GM18498 (cell line): ENCODE results near the gene ANKS6.
"Not testable (repeated sequence)": the region's sequence is repeated elsewhere in the genome, so short reads cannot be mapped to it uniquely, and the experiment has no call there.

Experiments used
- ATAC-seq: cut with Tn5 transposase; IDR thresholded peaks from one replicate; pipeline ENCODE4 v1.9.1; 2021; ENCODE audit warnings: mild to moderate bottlenecking, moderate library complexity; ENCODE audit not compliant: unreplicated experiment

Gene ANKS6

DNA sequence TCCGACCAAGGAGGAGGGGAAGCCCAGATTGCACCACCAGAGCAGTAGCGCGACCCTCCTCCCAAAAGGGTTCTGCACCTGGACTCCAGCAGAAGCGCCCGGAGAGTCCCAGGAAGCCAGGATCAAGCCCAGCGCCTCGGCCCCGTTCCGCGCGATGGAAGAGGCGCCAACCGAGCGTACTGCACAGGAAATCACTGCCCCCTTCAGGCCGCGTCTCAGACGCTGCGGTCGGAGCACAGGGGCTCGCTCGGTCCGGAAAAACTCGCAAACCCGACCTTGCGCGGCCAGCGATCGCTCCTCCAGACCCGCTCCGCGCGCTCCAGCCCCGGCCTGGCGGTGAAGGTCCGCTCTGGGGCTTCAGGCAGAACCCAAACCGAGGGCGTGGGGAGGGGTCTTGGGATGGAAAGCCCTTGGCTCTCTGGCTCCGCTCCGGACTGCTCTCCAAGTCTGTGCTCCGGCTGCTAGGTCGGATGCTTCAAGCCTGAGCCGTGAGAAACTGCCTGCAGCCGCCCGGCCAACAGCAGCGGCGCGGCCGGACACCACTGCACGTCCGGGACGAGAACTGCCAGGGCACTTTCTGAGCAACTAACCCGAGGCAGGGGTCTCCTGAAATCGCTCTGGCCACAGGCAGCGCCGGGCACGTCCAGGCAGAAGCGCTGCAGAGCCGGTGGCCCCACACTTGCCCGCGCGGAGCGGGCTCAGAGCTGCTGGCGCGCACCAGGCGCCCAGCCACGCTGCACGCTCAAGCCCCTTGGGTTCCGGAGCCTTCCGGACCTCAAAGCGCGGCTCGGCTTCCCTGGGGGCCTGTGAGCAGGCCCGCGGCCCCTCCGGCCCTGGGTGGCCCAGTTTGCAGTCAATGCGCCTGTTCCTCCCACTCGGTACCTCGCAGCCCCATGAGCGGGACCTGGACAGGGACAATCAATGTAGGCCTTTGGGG, 88.9 kb downstream of the ANKS6 start:
- no peak for ATAC-seq

DNA sequence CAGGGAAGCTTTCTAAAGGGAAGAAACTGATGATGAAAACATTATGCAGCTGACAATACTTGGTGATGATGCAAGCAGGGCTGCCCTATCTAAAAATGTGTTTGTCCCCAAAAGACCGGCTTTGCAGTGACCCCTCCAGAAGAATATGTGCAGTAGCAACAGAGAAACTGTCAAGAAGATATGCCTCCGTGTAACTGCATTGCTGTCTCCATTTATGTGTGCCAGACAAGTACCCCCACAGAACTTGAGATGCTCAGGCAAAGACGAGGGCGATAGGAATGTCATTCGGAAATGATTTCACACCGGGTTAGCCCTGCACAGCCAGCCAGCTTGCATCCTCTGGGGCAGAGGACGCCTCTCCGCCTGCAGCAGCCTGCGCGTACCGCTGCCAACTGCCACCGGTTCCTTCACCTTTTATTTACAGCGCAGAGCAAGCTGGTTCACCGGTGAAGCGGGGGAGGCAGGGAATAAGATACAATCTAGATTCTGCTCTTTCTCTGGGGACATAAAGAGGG, 89.6 kb downstream of the ANKS6 start:
- no peak for ATAC-seq

DNA sequence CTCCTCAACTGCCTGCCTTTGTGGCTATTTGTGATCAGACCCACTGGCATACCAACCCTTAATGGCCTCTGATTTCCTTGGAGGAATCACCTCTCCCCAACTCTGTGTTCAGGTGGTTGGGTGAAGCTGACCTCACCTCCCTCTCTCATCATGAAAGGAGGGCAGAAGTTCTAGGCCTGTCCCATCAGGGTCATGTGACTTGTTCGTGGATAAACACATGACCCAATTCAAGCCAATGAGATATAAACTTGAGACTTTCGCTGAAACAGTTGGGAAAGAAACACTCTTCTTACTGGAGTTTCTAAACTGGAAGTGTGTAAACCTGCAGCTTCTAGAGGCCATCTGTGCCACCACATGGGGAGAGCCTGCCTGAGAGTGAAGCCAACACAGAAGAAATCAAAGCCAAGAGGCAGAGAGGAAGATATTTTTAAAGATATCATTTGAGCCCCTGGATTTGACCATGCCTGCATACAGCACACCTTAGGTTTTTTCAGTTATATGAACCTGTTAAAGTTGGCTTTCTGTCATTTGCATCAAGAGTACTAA, 93.4 kb downstream of the ANKS6 start:
- ATAC-seq, result no peak

DNA sequence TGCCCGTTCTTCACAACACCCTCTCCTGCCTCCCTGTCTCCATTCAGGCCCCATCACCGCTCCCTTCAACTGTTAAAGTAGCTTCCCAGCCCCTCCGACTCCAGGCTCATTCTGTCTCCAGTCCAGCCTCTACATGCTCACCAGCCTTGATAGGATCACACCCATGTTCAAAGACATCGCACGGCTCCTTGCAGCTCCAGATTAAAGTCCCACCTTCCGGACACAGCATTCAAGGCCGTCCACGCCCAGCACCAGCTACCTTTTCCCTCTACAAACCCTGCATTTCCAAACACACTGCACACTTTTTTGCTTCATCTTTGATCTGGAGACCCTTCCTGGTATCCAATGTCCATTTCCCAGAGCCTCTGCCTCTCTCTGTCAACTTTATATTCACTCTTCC, 94.0 kb downstream of the ANKS6 start:
- no peak for ATAC-seq

DNA sequence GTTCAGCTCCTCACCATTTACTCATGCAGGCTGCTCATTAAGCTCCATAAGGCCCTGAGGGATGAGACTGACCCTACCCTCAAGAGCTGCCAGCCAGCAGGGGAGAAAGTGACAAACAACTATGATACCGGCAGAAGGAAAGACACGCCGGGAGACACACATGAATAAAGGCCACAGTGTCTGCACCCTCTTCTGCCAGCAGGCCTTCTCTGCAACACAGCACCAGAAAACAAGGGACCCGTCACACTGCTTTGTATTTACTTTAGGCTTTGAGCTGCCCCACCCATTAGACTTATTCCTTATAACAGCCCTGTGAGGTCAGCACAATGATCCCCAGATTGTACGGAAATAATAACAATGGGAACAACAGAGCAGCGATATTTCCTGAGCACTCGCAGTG, 94.8 kb downstream of the ANKS6 start:
- no peak for ATAC-seq

DNA sequence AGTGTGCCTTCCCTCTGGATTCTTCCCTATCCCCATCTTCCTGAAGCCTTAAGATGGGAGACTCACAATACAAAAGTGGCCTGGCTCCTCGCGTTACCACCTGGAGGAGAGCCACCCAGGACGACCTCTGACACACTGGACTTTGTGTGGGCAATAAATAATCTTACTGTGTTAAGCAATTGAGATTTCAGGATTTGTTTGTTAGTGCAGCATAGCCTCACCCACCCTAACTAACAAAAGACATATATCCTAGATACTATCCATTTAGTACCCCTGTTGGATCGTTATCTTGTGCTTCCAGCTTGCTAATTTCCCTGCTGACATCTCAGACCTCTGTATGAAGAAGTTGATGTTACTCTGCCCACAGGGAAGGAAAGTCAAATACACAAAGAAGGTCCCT, 95.6 kb downstream of the ANKS6 start:
- ATAC-seq, result no peak

DNA sequence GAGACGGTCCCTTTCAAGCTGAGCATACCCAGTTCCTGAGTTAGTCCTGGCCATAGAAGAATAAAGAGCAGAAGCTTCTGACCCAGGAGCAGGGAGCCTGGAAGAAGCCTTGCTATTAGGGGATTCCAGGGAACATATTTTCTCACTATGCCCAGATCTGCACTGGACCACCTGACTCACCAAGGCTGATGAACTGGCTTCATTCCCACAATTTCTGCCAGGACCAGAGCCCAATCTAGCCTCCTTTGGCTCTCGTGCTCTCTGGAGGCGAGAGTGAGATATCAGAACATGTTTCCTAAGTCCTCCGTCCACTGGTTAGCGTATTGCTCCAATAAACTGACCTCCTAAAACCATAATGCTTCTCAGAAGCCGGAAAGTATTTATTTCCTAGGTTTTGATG, 97.5 kb downstream of the ANKS6 start:
- no peak for ATAC-seq

DNA sequence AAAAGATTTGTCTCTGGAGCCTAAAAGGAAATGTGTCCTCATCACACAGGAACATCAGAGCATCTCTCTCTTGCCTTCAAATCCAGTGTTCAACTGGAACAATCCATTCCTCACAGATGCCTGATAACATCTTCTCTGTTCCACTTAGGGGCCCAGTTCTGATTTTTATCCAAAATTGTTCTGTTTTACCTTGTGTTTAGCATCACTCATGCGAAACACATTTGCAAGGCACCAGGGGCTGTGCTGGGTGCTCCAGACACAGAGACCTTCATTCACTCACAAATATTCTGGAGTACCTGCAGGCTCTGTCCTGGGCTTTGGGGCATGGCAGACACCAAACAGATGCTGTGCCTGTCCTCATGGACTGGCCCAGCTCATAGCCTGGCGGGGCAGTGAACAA, 101.4 kb downstream of the ANKS6 start:
- ATAC-seq, result no peak

DNA sequence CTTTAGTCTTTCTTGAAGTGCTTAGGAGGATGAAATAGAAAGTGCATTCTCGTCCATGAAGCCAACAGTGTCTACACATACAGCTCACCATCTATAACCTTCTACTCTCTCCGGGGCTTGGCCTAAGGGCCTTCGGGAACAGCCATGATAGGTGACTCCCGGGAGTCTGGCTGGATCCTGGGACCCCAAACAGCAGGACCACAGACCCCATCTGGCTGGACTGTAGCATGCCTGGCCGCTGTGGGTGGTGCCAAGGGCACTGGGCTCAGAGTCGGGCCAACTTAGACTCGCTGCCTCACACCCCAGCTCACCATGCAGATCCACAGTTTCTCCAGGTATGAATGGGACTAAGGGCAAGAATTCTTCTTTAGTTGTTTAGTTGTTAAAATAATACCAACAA, 104.0 kb downstream of the ANKS6 start:
- no peak for ATAC-seq

DNA sequence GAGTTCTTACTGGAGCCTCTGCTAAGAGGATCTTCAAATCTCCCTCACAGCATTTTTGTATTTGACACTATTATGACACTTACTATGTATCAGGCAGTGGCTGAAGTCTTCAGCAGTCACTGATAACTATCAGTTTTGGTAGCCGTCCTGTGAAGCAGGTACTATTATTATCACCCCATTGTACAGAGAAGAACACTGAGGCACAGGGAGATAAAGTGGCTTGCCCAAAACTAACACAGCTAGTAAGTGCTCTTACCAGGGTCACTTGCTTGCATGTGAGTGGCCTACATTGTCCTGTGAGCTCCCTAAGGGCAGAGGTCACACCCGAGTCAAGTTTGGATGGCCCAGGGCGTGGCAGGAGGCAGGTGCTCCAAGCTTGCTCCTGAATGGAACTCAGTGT, 104.5 kb downstream of the ANKS6 start:
- no peak for ATAC-seq

DNA sequence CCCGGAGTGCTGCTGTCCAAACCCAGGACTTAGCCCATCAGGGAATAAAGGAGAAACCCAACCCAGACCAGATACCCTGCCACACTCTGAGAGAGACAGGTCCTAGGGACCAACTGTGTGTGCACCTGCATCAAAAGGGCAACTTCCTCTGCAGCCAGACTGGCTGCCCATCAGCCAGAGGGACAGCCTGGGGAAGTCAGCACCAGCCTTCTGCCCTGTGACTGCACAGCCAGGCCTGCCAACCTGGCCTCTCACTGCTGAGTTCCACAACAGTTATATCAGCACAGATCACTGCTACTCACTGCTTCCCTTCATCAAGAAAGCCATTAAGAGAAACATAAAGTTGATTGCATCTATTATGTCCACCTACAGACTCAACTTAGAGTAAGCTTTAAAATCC, 105.7 kb downstream of the ANKS6 start:
- ATAC-seq, result no peak

DNA sequence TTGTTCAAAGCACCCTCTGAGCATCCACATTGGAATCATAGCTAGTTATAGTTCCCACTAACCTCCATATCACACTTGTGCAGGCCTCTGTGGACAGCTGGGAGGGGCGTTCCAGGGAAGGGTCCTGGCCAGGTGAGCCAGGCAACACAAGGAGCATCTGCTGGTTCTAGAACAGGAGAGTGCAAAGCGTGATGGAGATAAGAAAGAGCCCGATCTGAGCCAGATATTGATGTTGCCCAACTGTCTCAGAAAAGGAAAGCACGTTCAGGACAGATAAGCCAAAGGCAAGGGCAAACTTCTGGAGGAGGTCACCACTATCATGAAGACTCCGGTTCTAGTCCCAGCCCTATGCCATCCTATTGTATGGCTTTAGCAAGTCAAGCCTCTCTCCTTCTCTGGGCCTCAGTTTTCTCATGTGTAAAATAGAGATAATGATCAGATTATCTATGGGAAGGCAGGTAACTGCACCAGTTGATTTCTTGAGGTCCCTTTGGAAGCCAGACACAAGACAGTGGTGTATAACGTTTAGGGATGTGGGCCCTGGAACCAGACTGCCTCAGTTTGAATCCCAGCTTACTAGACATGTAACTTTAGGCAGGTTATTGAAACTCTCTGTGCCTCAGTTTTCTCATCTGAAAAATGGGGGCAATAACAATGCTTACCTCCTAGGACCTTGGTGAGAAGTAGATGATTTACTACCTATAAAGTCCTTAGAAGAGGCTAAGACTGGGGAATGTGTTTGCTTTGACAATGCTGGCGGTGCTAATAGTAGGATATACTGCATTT, 107.5 kb downstream of the ANKS6 start:
- no peak for ATAC-seq

DNA sequence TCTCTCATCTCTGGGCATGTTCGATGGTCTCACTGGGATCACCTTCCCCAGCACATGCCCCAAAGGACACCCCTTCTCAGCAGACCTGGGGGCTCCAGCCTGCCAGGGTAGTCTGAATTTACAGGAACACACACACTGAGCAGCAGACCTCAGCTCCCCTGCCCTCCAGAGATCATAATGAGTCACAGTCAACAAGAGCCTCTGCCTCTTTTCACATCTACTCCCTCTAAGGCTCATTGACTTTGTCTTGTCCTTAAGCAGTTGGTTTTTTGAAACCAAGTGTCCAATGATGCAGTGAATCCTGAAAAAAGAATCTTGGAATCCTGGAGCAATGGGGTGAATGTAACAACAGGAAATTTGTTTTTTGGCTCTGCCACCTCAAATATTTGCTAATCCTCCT, 108.4 kb downstream of the ANKS6 start:
- no peak for ATAC-seq

DNA sequence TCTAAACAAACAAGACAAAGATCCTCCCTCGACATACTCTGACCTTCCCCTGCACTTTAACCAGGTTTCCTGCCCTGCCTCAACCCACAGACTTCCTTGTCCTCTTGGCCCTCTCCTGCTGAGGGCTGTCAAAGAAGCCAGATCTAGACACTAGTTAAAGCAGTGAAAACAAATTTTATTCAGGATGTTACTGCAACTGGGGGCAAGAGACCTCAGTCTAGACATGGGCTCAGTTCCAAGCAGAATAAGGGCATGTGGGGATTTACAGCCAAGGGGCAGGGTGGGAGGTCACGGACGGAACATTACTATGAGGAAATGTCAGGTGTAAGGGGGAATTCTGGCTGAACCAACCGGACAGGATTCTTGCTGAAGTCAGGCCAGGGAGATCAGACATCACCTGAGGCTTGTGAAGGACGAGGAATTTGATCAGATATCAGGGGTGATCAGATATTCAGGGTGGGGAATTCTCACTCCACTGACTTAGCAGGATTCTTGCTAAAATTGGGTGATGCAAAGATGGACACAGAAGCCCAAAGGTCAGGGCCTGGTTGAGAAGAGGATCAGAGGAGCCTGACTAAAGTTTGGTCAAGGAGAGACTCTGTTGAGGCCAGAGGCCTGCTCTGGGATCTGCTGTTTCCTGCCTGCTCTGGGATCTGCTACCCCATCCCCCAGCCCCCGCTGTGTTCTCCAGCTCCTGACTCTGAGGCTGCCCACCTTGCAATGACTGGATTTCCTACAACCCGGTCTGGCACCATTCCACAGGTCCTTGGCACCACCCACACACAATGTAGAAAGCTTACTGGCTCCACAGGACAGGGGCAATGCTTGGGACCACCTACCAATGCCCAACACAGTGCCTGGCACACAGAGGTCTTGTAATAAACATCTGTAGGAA, 109.1 kb downstream of the ANKS6 start:
- ATAC-seq, result no peak

DNA sequence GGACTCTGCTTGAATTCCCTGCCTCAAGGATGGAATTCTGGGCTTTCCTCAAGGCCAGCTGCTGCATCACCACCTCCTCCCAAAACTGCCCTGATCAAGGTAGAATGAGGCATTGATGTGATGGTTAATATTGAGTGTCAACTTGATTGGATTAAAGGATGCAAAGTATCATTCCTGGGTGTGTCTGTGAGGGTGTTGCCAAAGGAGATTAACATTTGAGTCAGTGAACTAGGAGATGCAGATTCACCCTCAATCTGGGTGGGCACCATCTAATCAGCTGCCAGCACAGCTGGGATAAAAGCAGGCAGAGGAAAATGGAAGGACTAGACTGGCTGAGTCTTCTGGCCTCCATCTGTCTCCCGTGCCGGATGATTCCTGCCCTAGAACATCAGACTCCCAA, 111.5 kb downstream of the ANKS6 start:
- ATAC-seq, result not testable (repeated sequence)
